Measurements from ENCODE around the gene TARP.

TARP gene

DNA sequence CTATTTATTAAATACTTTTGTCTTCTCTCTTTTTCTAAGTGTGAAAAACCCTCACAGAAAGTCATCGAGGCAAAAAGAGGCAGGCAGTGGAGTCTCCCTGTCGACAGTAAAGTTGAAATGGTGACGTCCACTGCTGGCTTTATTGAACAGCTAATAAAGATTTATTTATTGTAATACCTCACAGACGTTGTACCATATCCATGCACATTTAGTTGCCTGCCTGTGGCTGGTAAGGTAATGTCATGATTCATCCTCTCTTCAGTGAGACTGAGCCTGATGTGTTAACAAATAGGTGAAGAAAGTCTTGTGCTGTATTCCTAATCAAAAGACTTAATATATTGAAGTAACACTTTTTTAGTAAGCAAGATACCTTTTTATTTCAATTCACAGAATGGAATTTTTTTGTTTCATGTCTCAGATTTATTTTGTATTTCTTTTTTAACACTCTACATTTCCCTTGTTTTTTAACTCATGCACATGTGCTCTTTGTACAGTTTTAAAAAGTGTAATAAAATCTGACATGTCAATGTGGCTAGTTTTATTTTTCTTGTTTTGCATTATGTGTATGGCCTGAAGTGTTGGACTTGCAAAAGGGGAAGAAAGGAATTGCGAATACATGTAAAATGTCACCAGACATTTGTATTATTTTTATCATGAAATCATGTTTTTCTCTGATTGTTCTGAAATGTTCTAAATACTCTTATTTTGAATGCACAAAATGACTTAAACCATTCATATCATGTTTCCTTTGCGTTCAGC is 43.4 kb downstream of the TARP start:
- Histone ChIP-seq H3K4me3 (ENCODE audit: low read length) (no peak overlapping the region), H3K4me1 (ENCODE audit: control insufficient read depth, insufficient read depth, low read length) (no peaks in the 10 kb centered on the region), H3K36me3 (ENCODE audit: insufficient read depth, low read length) (peaks cover 34% of the 10 kb centered on the region), H3K9me3 (replicated peaks; ENCODE audit: low read length) (no peaks in the 10 kb centered on the region), H3K9ac (ENCODE audit: low read depth, low read length) (no peak overlapping the region), H3K27me3 (ENCODE audit: control insufficient read depth, insufficient read depth, low read length) (no peaks in the 10 kb centered on the region), H3K4me2 (ENCODE audit: low read length) (no peak overlapping the region)

DNA sequence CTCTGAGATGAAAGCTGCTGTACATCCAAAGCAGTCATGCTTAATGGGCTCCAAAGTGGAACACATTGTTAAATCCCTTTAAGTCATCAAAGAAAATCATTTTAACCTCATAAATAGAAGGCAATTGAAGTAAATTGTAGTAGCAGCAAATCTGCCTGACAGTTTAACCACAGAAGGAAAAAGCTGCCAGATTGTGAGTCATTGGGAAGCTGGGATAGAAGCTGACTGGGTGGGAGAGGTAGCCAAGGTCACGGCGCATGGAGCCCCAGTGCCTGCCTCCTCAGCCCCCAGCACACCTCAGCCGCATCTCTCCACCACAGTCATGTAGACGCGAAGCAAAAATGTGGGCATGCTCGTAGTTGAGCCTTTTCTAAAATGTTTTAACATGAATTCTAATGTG is 44.0 kb downstream of the TARP start:
- Histone ChIP-seq H3K4me2 (ENCODE audit: low read length) (no peak overlapping the region), H3K4me3 (ENCODE audit: low read length) (no peak overlapping the region), H3K27me3 (ENCODE audit: control insufficient read depth, insufficient read depth, low read length) (no peaks in the 10 kb centered on the region), H3K36me3 (ENCODE audit: insufficient read depth, low read length) (peaks cover 39% of the 10 kb centered on the region), H3K9ac (ENCODE audit: low read depth, low read length) (no peak overlapping the region), H3K4me1 (ENCODE audit: control insufficient read depth, insufficient read depth, low read length) (no peaks in the 10 kb centered on the region), H3K9me3 (replicated peaks; ENCODE audit: low read length) (no peaks in the 10 kb centered on the region)

DNA sequence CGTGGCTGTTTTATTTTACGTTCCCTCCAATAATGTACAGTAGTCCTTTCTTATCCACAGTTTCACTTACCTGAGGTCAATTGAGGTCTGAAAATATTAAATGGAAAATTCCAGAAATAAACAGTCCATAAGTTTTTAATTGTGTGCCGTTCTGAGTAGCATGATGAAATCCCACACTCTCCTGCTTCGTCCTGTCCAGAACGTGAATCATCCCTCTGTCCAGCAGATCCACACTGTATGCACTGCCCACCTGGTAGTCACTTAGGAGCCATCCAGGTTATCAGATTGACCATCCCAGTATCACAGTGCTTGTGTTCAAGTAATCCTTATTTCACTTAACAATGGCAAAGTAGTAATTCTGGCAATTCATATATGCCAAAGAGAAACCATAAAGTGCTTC is 49.0 kb downstream of the TARP start:
- H3K9ac ChIP-seq (ENCODE audit: low read depth, low read length): no peak overlapping the region
- H3K36me3 ChIP-seq (ENCODE audit: insufficient read depth, low read length): peaks cover 53% of the 10 kb centered on the region
- no peak overlapping the region for H3K4me3 ChIP-seq (ENCODE audit: low read length)

DNA sequence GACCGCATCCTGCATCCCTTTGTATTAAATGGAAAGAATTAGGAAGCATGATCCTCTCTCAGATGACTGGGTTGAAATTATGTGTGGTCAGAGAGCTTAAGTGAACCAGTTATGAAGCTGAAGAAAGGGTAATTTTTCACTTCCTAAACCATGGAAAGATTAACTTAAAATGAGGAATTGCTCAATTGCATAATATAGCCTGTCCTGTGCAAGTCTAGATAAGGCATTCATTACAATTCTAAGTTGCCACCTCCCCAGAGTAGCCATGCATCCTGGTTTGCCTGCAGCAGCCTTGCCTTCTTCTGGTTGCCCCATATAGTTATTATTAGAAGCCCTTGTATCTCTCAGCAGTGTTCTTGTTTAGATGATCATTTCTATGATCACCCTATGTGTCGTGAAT is 50.1 kb downstream of the TARP start:
- no peaks in the 10 kb centered on the region for H3K9me3 ChIP-seq (replicated peaks; ENCODE audit: low read length)
- H3K27me3 ChIP-seq (ENCODE audit: control insufficient read depth, insufficient read depth, low read length): no peaks in the 10 kb centered on the region
- H3K4me1 ChIP-seq (ENCODE audit: control insufficient read depth, insufficient read depth, low read length): no peaks in the 10 kb centered on the region
- no peak overlapping the region for H3K4me2 ChIP-seq (ENCODE audit: low read length)
- no peak overlapping the region for H3K4me3 ChIP-seq (ENCODE audit: low read length)
- peaks cover 50% of the 10 kb centered on the region for H3K36me3 ChIP-seq (ENCODE audit: insufficient read depth, low read length)
- no peak overlapping the region for H3K9ac ChIP-seq (ENCODE audit: low read depth, low read length)

More for the DNA sequence above, 49.0 kb downstream of the TARP start:
- no peak overlapping the region for H3K4me2 ChIP-seq (ENCODE audit: low read length)
- no peaks in the 10 kb centered on the region for H3K9me3 ChIP-seq (replicated peaks; ENCODE audit: low read length)
- no peaks in the 10 kb centered on the region for H3K4me1 ChIP-seq (ENCODE audit: control insufficient read depth, insufficient read depth, low read length)
- H3K27me3 ChIP-seq (ENCODE audit: control insufficient read depth, insufficient read depth, low read length): no peaks in the 10 kb centered on the region

DNA sequence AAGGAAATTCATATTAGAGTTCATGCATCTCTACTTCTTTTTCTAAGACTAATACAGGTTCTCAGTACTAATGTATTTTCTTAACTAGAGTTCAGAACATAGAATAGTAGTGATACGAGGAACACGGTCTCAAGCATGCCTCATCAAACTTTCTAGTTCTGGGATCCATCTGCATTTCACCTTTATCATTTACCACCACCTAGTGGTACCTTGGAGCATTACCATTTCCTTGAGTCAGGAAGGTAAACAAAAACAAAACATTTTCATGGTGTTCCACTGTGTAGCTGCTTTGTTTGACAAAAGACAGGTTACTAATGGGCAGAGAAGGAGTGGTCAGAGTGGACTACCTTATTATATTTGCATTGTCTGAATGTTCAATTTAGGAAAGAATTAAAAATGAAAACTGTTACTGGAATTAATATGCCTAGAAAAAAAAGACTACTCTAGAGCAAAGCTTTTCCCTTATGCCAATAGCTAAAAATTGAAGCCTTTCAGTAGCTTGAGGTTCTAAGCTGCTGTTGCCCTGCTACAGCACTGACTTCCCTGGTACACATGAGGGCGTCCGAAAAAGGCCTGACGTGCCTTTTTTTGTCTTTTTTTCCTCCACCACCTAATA is 50.8 kb downstream of the TARP start:
- Histone ChIP-seq H3K27me3 (ENCODE audit: control insufficient read depth, insufficient read depth, low read length) (no peaks in the 10 kb centered on the region), H3K9me3 (replicated peaks; ENCODE audit: low read length) (no peaks in the 10 kb centered on the region), H3K4me2 (ENCODE audit: low read length) (no peak overlapping the region), H3K36me3 (ENCODE audit: insufficient read depth, low read length) (peaks cover 56% of the 10 kb centered on the region), H3K4me1 (ENCODE audit: control insufficient read depth, insufficient read depth, low read length) (no peaks in the 10 kb centered on the region), H3K9ac (ENCODE audit: low read depth, low read length) (no peak overlapping the region), H3K4me3 (ENCODE audit: low read length) (no peak overlapping the region)

DNA sequence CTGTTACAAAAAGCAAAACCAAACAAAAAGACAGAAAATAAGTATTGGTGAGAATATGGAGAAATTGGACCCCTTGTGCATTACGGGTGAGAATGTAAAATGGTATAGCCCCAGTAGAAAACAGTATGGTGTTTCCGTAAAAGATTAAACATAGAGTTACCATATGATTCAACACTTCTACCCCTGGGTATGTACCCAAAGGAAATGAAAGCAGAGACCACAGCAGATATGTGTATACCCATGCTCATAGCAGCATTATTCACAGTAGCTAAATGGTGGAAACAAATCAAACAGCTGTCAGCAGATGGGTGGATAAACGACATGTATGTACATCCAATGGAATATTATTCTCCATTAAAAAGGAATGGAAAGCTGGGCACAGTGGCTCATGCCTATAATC is 53.0 kb downstream of the TARP start:
- Histone ChIP-seq H3K4me1 (ENCODE audit: control insufficient read depth, insufficient read depth, low read length) (peaks cover 7% of the 10 kb centered on the region), H3K36me3 (ENCODE audit: insufficient read depth, low read length) (peaks cover 64% of the 10 kb centered on the region), H3K27me3 (ENCODE audit: control insufficient read depth, insufficient read depth, low read length) (no peaks in the 10 kb centered on the region)

DNA sequence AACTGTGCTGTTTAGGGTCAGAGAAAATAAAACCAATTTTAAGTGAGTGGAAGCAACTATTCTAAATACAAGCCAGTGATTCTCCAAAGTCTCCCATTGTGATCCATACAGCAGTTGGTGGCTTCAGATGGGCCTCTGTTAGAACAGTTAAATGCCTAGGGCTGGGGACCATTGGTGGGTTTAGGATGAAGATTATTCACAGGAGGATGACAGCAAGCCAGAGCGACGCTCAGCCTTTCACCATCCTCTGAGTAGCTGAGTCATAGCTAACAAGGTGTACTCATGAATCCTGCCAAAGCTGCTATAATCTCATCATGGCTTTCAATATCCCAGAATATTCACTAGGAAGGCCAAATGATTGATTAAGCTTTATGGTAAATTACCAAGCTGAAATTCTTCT is 55.8 kb downstream of the TARP start:
- Histone ChIP-seq H3K4me2 (ENCODE audit: low read length) (no peak overlapping the region), H3K4me3 (ENCODE audit: low read length) (no peak overlapping the region), H3K36me3 (ENCODE audit: insufficient read depth, low read length) (peaks cover 56% of the 10 kb centered on the region), H3K27me3 (ENCODE audit: control insufficient read depth, insufficient read depth, low read length) (no peaks in the 10 kb centered on the region), H3K4me1 (ENCODE audit: control insufficient read depth, insufficient read depth, low read length) (peaks cover 11% of the 10 kb centered on the region), H3K9me3 (replicated peaks; ENCODE audit: low read length) (no peaks in the 10 kb centered on the region), H3K9ac (ENCODE audit: low read depth, low read length) (no peak overlapping the region)

More for the DNA sequence above, 53.0 kb downstream of the TARP start:
- H3K4me2 ChIP-seq (ENCODE audit: low read length): no peak overlapping the region
- no peak overlapping the region for H3K4me3 ChIP-seq (ENCODE audit: low read length)
- no peaks in the 10 kb centered on the region for H3K9me3 ChIP-seq (replicated peaks; ENCODE audit: low read length)
- H3K9ac ChIP-seq (ENCODE audit: low read depth, low read length): no peak overlapping the region

DNA sequence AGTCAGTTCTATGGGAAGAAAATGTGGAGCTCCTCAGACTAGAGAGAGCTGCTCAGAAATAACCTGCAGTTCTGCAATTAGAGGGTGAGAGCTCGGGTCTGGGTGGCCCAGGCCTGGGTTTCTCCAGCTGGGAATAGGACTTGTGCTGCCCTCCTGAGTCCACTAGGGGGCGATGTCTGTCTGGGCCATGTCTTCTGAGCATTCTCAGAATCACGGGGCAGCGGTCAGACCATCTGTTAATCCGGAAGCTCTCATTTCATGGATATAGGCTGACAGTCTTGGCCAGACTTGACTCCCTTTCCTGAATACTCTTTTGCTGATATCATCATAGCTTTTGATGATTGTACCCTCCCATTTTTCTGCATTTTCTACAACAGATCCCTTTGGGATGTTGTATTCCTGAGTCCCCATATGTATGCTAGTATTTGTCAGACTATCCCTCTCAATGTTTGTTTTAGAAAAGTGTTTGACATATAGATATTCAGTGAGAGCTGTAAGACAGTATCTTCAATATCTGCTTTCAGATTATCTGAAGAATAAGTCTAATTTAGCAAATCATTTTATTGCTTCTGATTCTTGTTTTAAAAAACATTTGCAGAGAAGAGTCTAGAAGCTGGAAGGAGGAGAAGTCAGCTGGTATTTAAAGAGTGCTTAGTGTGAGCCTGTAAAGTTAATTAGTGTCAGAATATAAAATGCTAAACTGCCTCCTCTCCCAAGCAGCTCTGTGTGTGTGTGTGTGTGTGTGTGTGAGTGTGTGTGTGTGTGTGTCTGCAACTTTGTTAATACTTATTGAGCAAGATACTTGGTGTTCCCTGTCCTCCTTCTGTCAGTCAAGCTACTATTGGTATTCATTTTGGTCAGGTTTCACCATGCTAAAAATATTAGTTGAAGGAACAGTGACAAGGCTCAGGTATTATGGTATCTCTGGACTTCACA is 57.4 kb downstream of the TARP start:
- peak overlapping the region; percentile 11 for H3K9ac ChIP-seq (ENCODE audit: low read depth, low read length)
- H3K4me3 ChIP-seq (ENCODE audit: low read length): no peak overlapping the region
- H3K4me1 ChIP-seq (ENCODE audit: control insufficient read depth, insufficient read depth, low read length): peaks cover 11% of the 10 kb centered on the region
- no peaks in the 10 kb centered on the region for H3K9me3 ChIP-seq (replicated peaks; ENCODE audit: low read length)
- H3K36me3 ChIP-seq (ENCODE audit: insufficient read depth, low read length): peaks cover 58% of the 10 kb centered on the region
- H3K4me2 ChIP-seq (ENCODE audit: low read length): peak overlapping the region; percentile 28
- H3K27me3 ChIP-seq (ENCODE audit: control insufficient read depth, insufficient read depth, low read length): no peaks in the 10 kb centered on the region

DNA sequence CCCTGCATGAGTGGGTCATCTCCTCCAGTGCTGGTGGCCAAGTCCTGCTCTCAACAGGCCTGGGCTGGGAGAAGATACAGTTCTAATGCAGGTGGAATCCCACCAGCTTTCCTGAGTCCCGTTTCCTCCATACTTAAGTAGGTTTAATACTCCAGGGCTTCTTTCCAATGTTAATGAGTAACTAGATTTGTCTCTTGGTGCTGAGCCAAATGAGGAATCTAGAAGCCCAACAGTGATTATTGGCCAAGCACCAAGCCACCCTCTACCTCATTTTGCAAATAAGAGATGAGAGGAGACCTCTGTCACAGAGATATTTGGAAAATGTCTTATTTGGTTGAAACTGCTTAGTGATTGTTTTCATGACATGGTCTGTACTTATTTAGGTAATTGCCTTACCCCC is 58.3 kb downstream of the TARP start:
- no peaks in the 10 kb centered on the region for H3K9me3 ChIP-seq (replicated peaks; ENCODE audit: low read length)
- no peak overlapping the region for H3K9ac ChIP-seq (ENCODE audit: low read depth, low read length)
- H3K4me3 ChIP-seq (ENCODE audit: low read length): no peak overlapping the region
- H3K36me3 ChIP-seq (ENCODE audit: insufficient read depth, low read length): peaks cover 60% of the 10 kb centered on the region
- peaks cover 11% of the 10 kb centered on the region for H3K4me1 ChIP-seq (ENCODE audit: control insufficient read depth, insufficient read depth, low read length)
- no peak overlapping the region for H3K4me2 ChIP-seq (ENCODE audit: low read length)
- no peaks in the 10 kb centered on the region for H3K27me3 ChIP-seq (ENCODE audit: control insufficient read depth, insufficient read depth, low read length)

DNA sequence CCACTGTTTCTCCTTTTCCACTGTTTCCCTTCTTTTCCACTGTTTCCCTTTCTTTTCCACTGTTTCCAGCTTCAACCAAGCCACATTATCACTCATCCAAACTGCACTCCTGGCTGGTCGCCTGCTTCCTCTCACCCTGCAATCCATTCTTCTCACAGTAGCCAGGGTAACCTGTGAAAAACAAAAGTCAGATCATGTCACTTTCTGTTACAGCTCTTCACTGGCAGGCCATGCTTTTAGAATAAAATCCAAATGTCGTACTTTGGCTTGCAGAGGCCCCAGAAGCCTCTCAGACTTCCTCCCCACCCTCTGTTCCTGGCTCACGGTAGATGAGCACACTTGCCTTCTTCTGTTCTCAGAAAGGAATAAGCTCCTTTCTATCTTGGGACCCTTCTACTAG is 61.5 kb downstream of the TARP start:
- peaks cover 45% of the 10 kb centered on the region for H3K36me3 ChIP-seq (ENCODE audit: insufficient read depth, low read length)

DNA sequence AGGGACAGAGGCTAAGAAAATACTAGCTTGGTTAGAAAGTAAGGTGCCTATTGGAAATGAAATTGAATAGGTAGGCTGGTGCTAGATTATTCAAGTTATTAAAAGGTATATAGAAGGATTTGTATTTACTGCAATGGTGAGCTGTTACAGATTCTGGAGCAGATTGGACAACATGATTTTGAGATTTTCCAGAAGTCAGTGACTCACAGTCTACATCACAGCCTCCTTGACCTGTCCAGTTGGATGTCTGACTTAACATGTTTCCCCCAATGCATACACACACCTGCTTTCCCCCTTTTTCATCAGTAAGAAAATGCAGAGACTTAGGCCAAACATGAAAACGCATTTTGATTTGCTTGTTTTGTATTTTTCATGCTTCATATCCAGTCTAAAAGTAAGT is 62.0 kb downstream of the TARP start:
- Histone ChIP-seq H3K36me3 (ENCODE audit: insufficient read depth, low read length) (peaks cover 40% of the 10 kb centered on the region), H3K4me3 (ENCODE audit: low read length) (no peak overlapping the region), H3K9me3 (replicated peaks; ENCODE audit: low read length) (no peaks in the 10 kb centered on the region), H3K4me2 (ENCODE audit: low read length) (no peak overlapping the region), H3K9ac (ENCODE audit: low read depth, low read length) (no peak overlapping the region), H3K4me1 (ENCODE audit: control insufficient read depth, insufficient read depth, low read length) (peaks cover 11% of the 10 kb centered on the region), H3K27me3 (ENCODE audit: control insufficient read depth, insufficient read depth, low read length) (no peaks in the 10 kb centered on the region)

More for the DNA sequence above, 61.5 kb downstream of the TARP start:
- H3K4me2 ChIP-seq (ENCODE audit: low read length): no peak overlapping the region
- no peak overlapping the region for H3K9ac ChIP-seq (ENCODE audit: low read depth, low read length)
- H3K9me3 ChIP-seq (replicated peaks; ENCODE audit: low read length): no peaks in the 10 kb centered on the region
- H3K4me3 ChIP-seq (ENCODE audit: low read length): no peak overlapping the region
- H3K27me3 ChIP-seq (ENCODE audit: control insufficient read depth, insufficient read depth, low read length): no peaks in the 10 kb centered on the region
- H3K4me1 ChIP-seq (ENCODE audit: control insufficient read depth, insufficient read depth, low read length): peaks cover 11% of the 10 kb centered on the region

Measured in skeletal muscle satellite cell (primary cell).